Astrocyte of the spinal cord (primary cell): ENCODE measurements around the gene SIVA1.

Experiments used
- DNase-seq: peaks from one replicate; pipeline ENCODE4 v3.0.0; 2011; ENCODE audit warnings: low read depth, low spot score
- H3K4me3 ChIP-seq: 2 replicates; pipeline ENCODE4 v1.5.1; 2011; ENCODE audit warnings: low read depth, mild to moderate bottlenecking, low read length, moderate library complexity
- CTCF ChIP-seq: IDR thresholded peaks from 2 replicates; pipeline ENCODE4 v1.5.1; 2012; ENCODE audit warnings: low read depth, mild to moderate bottlenecking, low read length, inconsistent platforms
- in situ Hi-C: cut with HindIII; loops from 2 replicates; pipeline ENCODE4 v1.10.0; 2017; ENCODE audit warnings: low sequenced_read_pairs

The SIVA1 gene

DNA sequence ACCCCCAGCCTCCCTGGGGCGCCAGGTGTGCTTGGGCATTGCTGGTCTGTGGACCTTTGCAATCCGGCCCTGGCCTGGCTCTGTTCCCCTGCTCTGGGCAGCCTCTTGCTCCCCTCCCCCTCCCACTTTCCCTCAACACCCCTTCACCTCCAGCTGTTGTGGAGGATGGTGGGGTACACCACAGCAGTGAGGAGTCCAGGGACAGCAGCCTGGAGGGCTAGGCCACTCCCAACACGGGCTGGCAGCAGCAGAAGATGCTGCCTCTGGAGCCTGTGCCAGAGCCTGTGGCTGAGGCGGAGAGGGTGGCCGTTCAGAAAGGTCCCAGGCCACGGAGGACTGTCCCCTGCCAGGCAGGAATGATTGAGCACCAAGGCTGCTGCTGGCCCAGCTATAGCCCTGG is 55.5 kb downstream of the SIVA1 start:
- in situ Hi-C loops, result no loop called here

More for the DNA sequence above, 55.5 kb downstream of the SIVA1 start:
- no peak overlapping the region for H3K4me3 ChIP-seq
- no peak for DNase-seq
- TF ChIP-seq CTCF, result no peak
